Measurements from ENCODE around the gene RAB6A. TPM values are rescaled to one million over a fixed set of nuclear protein-coding genes. Genes with fewer than 3 reads are reported as not detected.

RAB6A gene
- total and polyA plus RNA-seq, 7 donors: 60.9 to 162 (median 118) TPM

GRCh38 chr11:73801136-73801535 lies 40.3 kb upstream of the RAB6A start:
- Histone ChIP-seq H3K4me3 (no peak overlapping the region), H3K27ac (no peak overlapping the region), H3K4me1 (no peaks in the 10 kb centered on the region), H3K9me3 (no peaks in the 10 kb centered on the region), H3K27me3 (no peaks in the 10 kb centered on the region), H3K36me3 (peaks cover 0 to 19% (median 8%) of the 10 kb centered on the region in 4 donors)
- TF ChIP-seq CTCF (IDR thresholded peaks at IDR 0.05) (no peak), EP300 (IDR thresholded peaks at IDR 0.05) (no peak)
- intact Hi-C loops (cut with DNase I): no loop called here
- DNase-seq: no peak
- 74 to 75% methylated on average over 1 of the region's 1 CpG for WGBS, 2 donors

- intact Hi-C loops (cut with DNase I): no loop called here
- WGBS, 2 donors: 86 to 95% methylated on average over 4 of the region's 4 CpGs
- TF ChIP-seq EP300 (IDR thresholded peaks at IDR 0.05) (no peak), POLR2A (IDR thresholded peaks at IDR 0.05) (no peak), POLR2AphosphoS5 (IDR thresholded peaks at IDR 0.05) (no peak), CTCF (IDR thresholded peaks at IDR 0.05) (no peak)
- H3K27ac ChIP-seq: no peak overlapping the region
- H3K4me1 ChIP-seq: no peaks in the 10 kb centered on the region
- H3K9me3 ChIP-seq: no peaks in the 10 kb centered on the region
- peaks cover 0 to 14% (median 8%) of the 10 kb centered on the region in 4 donors for H3K36me3 ChIP-seq
- H3K4me3 ChIP-seq: no peak overlapping the region
- DNase-seq: no peak
- no peaks in the 10 kb centered on the region for H3K27me3 ChIP-seq
These were observed 39.5 kb upstream of the RAB6A start for GRCh38 chr11:73800276-73800806.

GRCh38 chr11:73797457-73797856 lies 36.6 kb upstream of the RAB6A start:
- TF ChIP-seq POLR2AphosphoS5 (IDR thresholded peaks at IDR 0.05) (no peak), POLR2A (IDR thresholded peaks at IDR 0.05) (no peak), EP300 (IDR thresholded peaks at IDR 0.05) (no peak), CTCF (IDR thresholded peaks at IDR 0.05) (no peak)
- intact Hi-C loops (cut with DNase I): no loop called here
- H3K27me3 ChIP-seq: no peaks in the 10 kb centered on the region
- 90 to 95% methylated on average over 10 of the region's 10 CpGs for WGBS, 2 donors
- H3K4me1 ChIP-seq: no peaks in the 10 kb centered on the region
- no peak overlapping the region for H3K4me3 ChIP-seq
- no peak for DNase-seq
- peaks cover 0 to 14% (median 8%) of the 10 kb centered on the region in 4 donors for H3K36me3 ChIP-seq
- no peaks in the 10 kb centered on the region for H3K9me3 ChIP-seq
- H3K27ac ChIP-seq: no peak overlapping the region

GRCh38 chr11:73795925-73796632 lies 35.2 kb upstream of the RAB6A start:
- Histone ChIP-seq H3K9me3 (no peaks in the 10 kb centered on the region), H3K4me1 (no peaks in the 10 kb centered on the region), H3K27me3 (no peaks in the 10 kb centered on the region), H3K27ac (no peak overlapping the region), H3K4me3 (no peak overlapping the region), H3K36me3 (peaks cover 0 to 19% (median 8%) of the 10 kb centered on the region in 4 donors)
- WGBS, 2 donors: 91 to 92% methylated on average over 19 of the region's 19 CpGs
- intact Hi-C loops (cut with DNase I): no loop called here
- TF ChIP-seq EP300 (IDR thresholded peaks at IDR 0.05) (no peak), CTCF (IDR thresholded peaks at IDR 0.05) (no peak), POLR2AphosphoS5 (IDR thresholded peaks at IDR 0.05) (no peak), POLR2A (IDR thresholded peaks at IDR 0.05) (no peak)
- DNase-seq: no peak

Data from sigmoid colon (tissue), 7 donors.